ENCODE data around the gene FAM163B.

Gene FAM163B

GRCh38 chr9:133532937-133533668, 76.1 kb downstream of the FAM163B start (continued):
- no peak for TF ChIP-seq ZNF280D (tag by site-specific recombination; IDR thresholded peaks at IDR 0.05)
- no peak for TF ChIP-seq TCF7L2 (IDR thresholded peaks at IDR 0.05; ENCODE audit: borderline replicate concordance, low read depth, low read length)
- no peak for TF ChIP-seq ZNF510 (tag by site-specific recombination; IDR thresholded peaks at IDR 0.05; ENCODE audit: insufficient replicate concordance)
- TF ChIP-seq ATF2 (tag by site-specific recombination; IDR thresholded peaks at IDR 0.05; ENCODE audit: low read depth): no peak
- no peak for TF ChIP-seq PRDM2 (tag by site-specific recombination; IDR thresholded peaks at IDR 0.05; ENCODE audit: borderline replicate concordance)
- TF ChIP-seq HIC1 (tag by site-specific recombination; IDR thresholded peaks at IDR 0.05): peak; percentile 31; the same call in 1 of the 2 replicates
- TF ChIP-seq ZBTB1 (tag by site-specific recombination; IDR thresholded peaks at IDR 0.05): no peak
- no peak for TF ChIP-seq OVOL3 (tag by site-specific recombination; IDR thresholded peaks at IDR 0.05)
- no peak for TF ChIP-seq ZNF660 (tag by site-specific recombination; IDR thresholded peaks at IDR 0.05)
- TF ChIP-seq HOXA7 (CRISPR knock-in tag; IDR thresholded peaks at IDR 0.05; ENCODE audit: borderline replicate concordance): no peak
- no peak for TF ChIP-seq ZBTB44 (tag by site-specific recombination; IDR thresholded peaks at IDR 0.05)
- TF ChIP-seq TSHZ1 (tag by site-specific recombination; IDR thresholded peaks at IDR 0.05; ENCODE audit: borderline replicate concordance): no peak
- no peak for TF ChIP-seq ZNF692 (tag by site-specific recombination; IDR thresholded peaks at IDR 0.05)
- no peak for TF ChIP-seq ZNF248 (tag by site-specific recombination; IDR thresholded peaks at IDR 0.05)
- TF ChIP-seq ZBTB8A (tag by site-specific recombination; IDR thresholded peaks at IDR 0.05): no peak
- TF ChIP-seq ZNF341 (tag by site-specific recombination; IDR thresholded peaks at IDR 0.05; ENCODE audit: low read depth): no peak
- peak; percentile 92 for TF ChIP-seq ZIC2 (tag by site-specific recombination; IDR thresholded peaks at IDR 0.05)
- no peak for TF ChIP-seq ZNF214 (tag by site-specific recombination; IDR thresholded peaks at IDR 0.05; ENCODE audit: borderline replicate concordance)
